GM19239 (cell line): Measurements from ENCODE around the gene LPP.

Experiments
- DNase-seq: peaks from one replicate; pipeline ENCODE4 v3.0.0; 2011; ENCODE audit warnings: low spot score; ENCODE audit not compliant: insufficient read length
- FAIRE-seq: peaks from 2 replicates; lab custom pipeline; 2011; peaks lifted over from hg19 to GRCh38; lab: Jason Lieb, UNC

The LPP gene

DNA sequence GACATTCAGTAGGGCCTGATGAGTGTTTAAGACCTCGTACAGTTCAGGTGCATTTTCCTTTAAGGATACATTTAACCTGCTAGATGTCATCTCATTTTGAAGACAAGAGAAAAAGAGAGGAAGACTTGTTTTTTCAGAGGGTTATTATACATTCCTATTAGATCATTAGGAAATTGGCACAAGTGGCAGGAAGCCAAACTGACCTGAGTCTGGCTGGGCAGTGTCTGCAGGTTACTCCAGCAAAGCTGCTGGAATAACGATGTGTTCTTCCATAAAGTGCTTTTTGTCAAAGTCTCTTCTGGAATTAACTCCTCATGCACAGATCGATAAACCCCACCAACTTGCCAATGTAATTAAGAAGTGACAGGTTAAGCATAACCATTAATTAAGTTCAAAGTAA is 621.5 kb downstream of the LPP start:
- DNase-seq (no peak), FAIRE-seq (no peak)

DNA sequence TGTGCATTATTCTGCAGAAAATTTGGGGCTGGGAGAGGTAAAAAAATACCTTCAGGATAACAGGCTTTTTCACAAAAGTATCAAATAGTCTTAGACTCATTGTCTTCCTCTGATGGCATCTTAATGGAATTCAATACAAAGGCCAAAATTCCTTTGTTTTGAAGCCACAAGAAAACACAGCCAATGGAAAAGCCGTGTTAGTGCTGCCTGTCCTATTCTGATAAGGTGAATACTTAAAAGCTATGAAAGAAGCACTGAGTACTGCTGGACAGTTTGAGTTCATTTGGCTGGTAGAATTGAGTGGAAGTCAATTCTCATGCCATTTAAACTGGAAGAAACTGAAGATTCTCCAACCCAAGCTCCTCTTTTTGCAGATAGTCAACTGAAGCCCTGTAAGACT is 622.5 kb downstream of the LPP start:
- DNase-seq (no peak), FAIRE-seq (no peak)

DNA sequence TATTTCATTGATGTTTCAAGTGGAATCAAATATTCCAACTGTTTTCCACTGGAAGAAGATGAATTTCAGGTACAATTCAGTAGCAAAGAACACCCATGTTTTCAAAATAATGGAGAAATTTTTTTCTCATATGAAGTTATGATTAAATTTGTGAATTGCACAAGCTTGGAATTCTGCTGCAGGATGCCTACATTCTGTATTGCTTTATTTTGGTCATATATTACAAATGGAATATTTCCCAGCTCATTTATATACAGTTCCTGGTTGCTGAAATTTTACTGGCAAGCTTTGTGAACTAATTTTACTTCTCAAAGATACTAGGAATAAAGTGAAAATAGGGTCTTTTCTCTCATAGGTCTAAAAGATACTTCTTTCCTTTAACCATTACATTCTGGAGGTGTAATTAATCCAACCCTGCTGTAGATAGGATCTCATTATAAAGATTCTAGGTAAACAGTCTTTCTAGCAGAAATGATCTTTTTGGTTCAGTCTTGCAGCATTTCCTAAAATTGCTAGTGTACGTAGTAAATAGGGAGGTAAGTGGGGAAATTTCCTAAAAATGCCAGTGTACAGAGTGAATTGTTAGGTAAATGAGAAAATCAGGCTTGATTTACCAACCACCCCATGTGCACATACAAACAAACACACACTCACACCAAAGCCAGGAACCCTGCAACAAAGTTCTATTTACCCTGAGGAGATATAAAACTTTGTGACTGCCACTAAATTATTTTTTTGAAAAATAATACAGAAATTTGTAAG is 624.3 kb downstream of the LPP start:
- FAIRE-seq (no peak), DNase-seq (no peak)

DNA sequence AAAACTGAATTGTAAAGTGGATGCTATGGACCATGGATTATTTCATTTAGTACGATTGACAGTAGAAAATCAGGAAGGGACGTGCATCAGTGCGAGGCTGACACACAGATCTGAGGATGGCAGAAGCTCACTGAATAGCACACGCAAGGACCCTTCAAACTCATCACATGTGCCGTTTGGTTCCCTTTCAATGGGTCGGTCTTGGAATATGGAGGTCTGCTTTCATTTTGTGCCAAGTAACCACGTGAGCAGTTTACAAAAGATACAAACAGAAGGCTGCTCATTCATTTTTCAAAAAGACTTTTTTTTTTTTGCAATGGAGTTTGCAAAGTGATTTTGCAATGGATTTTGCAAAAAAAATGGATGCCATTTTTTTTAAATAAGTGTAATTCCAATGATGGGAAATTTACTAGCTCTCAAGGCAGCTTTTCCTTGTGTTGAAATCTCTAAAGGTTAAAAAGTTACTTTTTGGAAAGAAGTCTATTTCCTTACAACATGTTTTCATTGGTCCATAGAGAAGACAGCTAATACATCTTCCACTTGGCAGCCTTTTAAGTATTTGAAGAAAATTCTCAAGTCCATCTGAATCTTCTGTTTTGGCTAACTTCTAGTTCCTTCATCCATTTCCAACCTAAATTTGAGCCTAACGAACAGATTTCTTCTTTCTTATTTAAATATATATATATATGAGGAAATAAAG is 625.5 kb downstream of the LPP start:
- no peak for DNase-seq
- no peak for FAIRE-seq

DNA sequence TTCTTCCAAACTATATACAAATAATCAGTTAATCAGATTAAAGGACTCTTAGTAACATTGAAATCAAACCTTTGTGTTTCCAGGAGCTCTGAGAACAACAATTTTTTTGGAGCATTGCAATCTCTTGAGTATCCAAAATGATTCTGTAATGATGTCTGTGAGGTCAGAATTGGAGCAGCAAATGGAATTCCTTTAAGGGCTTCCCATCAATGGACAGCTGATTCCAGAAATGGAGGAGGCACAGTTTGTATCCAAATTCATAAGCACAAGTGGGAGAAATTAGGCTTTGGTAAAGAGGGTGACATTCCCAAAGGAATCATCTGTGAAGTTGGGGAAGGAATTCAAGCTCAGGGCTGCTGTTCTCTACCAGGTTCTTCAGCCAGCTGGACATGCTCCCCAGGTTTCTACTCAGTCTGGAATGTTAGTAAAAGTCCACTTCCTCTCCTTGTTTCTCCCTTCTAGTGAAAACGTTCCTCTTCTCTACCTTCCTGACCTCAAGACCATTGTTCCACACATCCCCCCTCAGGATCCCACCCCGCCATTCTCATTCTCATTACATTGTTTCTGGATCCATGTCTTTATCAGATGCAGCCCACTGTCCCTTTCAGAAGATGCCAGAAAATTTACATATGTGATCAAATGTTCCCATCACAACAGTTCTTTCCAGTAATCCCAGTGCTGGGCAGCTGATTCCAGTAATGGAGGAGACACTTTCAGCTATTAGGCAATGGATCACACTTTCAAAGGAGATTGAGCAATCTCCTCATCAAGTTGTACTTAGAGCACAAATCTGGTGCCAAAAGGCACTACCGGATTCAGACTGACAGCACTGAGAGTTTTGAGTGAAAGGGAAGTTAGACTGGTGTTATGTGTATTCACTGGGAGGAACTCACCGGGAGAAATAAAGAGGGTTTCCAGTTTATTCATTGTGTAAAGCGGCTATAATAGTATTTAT is 626.5 kb downstream of the LPP start:
- no peak for DNase-seq
- no peak for FAIRE-seq

DNA sequence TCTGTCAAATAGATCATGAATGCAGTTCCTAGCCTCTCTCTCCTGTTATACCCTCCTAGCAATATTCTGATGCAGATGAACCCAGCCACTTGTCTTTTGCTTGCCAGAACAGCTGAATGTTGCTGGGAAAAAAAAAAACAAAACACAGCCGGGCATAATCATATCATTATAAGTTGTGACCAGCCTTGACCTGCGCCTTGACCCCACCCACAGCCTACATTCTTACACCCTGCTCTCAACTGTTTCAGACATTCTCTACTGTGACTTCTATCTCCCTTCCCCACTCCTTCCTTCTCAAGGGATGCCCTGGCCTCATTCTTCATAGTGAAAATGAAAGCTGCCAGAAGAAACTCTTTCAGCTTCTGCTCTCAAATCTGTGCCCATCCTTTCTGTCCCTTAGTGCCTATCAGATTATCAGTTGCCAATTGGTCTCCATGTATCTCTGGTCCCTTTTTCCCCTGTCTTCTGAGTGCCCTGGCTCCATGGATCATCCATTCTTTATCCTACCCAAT is 628.7 kb downstream of the LPP start:
- DNase-seq (no peak), FAIRE-seq (no peak)

DNA sequence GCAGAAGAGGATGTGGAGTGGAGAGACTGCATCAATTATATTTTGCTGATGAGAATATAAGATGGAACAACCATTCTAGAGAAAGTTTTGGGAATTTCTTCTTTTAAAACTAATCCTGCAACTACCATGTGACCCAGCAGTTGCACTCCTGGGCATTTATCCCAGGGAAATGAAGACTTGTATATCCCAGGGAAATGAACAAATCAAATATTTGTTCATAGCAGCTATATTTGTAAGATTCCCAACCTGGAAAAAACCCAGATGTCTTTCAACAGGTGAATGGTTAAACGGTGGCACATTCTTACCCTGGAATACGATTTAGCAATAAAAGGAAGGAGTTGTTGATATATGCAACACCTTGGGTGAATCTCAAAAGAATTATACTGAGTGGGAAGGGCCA is 632.5 kb downstream of the LPP start:
- DNase-seq (no peak), FAIRE-seq (no peak)

DNA sequence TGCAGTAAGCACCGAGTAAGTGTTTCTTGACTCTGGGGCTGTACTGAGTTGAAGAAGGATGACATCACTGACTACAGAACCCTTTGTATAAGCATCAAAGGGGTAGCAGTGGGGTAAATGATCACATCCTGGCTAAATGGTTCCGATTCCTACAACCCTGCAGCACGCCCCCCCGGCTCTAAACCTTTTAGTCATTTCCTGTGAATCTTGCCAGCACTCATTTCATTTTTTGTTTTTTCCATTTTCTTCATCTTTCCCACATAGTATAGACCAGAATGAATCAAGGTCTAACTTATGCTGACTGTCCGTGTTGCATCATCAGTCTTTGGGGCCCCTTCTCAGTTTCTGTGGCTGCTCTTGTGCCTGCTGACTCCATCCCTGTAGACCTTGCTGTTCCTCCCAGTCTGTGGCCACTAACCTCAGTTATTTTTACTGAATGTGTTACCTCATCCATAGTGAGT is 634.7 kb downstream of the LPP start:
- DNase-seq (no peak), FAIRE-seq (no peak)

DNA sequence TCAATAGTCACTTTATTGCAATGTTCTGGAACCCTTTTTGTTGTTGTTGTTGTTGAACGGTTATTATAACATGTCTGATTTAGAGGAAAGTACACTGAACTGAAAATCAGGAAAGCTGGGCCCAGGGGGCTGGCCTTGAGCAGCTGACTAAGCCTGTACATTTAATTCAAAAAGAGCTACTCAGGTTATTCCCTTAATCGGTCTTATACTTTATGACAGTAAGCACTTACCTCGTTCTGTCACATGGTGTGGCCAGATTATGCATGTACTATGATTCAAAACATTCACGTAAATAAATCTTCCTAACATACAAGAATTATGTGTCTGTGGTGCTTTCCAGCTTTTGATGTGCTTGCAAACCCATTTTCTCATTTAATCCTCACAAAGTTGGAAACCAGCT is 635.3 kb downstream of the LPP start:
- no peak for DNase-seq
- no peak for FAIRE-seq

DNA sequence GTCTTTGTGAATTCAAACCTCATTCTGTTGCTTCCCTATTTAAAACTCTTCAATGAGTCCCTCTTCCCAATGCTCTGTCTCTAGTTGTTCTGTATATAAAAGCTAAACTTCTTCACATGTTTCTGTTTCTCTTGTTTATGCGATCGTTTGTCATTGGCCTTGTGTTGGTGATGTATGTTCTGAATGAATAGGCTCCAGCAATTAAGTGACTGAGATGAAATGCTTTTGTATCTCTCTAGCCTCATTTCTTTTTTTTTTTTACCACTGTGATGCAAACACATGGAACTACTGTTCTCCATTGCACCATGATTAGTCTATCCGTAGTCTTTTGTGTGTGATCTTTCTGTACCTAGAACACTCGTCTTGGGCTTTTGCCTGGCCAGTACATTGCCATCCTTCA is 637.4 kb downstream of the LPP start:
- no peak for FAIRE-seq
- no peak for DNase-seq

DNA sequence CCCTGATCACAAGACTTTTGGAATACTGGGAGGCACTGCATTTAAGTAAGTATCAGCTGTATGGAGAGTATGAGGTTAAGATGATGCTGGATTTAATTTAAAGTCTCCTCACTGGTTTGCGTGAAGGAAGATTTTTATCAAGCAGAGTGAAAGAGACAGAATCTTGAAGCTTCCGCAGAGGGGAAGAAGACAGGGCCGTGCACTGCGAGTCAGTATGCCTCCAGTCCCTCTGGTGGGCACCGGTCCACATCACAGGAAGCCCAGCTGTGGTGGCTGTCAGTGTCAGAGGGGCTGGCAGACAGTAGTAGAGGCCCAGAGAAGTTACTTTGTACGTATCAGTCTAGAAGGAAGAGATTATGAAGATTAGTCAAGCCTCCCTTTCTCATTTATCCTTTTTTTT is 638.8 kb downstream of the LPP start:
- FAIRE-seq: no peak
- no peak for DNase-seq

DNA sequence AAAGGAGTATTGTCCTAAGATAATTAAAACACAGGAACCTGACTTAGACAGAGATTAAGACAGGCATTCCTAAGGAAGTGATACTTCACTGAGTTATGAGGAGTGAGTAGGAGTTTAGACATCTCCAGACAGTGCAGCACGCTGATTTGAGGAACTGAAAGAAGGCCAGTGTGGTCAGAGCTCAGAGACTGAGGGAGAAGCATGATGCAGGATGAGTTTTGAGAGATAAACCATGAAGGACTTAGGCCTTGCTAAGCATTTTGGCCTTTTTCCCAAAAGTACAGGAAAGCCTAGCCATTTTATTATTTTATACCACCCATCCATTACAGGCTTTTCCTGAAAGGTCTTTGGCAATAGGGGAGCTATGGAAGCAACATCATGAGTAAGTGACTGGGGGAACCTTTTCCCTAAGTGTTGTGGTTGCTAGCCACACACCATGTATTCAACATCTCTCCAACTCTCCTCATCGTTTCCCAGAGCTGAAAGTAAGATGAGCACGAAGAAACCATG is 642.2 kb downstream of the LPP start:
- FAIRE-seq (no peak), DNase-seq (no peak)

DNA sequence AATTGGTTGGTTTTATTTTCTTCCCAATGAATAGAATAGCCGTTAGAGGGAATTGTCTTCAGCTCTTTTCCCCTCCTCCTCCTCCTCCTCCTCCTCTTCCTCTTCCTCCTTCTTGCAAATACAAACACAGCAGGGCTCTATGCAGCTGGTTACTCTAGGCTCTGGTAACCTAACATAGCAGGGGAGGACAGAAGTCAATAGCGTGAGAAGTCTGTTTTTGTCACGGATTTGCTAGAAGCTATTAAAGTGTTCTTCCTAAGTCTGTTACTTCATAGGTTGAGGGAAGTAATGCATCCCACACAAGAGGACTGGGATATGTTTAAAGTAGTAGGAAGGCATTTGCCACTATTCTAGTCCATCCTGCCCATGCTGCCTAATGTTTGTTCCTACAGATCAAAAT is 643.1 kb downstream of the LPP start:
- no peak for FAIRE-seq
- DNase-seq: no peak

DNA sequence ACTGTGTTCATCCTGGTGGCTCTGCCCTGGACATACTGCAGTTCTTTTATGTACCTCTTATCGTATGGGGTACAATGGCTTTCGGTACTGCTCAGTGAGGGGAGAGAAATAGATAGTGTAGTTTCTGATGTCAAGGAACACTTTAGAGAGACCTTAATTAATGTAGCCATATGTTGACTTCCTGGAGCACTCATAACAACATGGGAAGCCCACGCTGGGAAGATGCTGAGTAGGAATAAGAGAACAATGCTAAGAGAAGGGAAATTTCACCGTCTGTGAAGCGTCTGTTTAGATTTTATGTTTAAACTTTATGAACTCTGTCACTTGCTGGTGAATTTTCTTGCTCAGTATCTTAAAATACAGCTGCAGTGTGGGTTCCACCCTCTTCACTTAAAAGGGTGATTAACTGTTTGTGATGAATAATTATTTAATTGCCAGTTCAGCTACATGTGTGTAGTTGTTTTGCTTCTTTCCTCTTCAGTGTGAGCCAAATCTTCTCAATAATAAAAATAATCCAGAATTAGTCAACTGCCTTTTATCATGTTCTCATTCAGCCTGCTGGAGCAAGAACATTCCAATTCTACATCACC is 644.7 kb downstream of the LPP start:
- DNase-seq: no peak
- no peak for FAIRE-seq

DNA sequence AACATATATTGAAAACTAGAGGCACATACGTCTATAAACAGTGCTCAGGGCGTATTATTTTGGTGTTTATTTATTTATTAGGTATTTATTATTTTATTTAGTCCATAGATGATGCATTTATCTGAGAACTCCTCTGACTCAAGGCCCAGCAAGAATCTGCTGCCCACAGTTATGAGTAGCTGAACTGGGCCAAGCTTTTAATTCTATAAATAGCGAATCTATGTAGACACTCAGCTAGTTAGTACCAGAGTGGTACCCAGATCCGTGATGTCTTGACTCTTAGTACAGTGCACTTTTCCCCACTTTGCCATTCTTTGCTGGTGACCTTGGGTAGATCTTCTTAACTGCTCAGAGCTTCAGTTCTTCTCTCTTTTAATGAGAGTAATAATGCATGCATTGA is 647.4 kb downstream of the LPP start:
- no peak for FAIRE-seq
- DNase-seq: no peak

DNA sequence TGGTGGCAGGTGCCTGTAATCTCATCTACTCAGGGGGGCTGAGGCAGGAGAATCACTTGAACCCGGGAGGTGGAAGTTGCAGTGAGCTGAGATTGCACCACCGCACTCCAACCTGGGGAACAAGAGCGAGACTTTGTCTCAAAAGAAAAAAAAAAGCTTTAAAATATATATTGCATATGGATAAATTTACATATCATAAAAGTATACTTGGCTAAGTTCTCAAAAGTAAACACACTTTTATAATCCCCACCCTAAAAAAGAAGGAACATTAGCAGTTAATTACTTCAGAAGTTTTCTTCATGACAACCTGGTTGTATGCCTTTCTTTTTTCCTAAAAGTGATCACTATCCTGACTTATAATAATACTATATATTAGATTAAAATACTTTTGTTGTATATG is 648.7 kb downstream of the LPP start:
- FAIRE-seq: no peak
- no peak for DNase-seq

DNA sequence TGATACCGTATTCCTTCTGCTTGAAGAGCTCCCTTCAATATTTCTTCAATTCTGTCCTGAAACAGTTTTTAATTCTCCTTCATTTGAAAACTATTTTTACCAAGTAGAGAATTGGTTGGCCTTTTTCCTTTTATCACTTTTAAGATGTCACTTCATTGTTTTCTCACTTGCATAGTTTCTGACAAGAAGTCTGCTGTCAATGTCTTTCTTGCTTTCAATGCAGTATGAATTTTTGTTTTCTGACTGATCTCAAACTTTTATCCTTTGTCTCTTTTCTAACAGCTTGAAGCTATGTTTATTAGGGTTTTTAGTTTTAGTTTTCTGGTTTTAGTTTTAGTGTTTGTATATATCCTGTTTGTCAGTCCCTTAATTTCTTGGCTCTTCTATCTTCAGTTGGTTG is 653.0 kb downstream of the LPP start:
- FAIRE-seq: no peak
- no peak for DNase-seq

DNA sequence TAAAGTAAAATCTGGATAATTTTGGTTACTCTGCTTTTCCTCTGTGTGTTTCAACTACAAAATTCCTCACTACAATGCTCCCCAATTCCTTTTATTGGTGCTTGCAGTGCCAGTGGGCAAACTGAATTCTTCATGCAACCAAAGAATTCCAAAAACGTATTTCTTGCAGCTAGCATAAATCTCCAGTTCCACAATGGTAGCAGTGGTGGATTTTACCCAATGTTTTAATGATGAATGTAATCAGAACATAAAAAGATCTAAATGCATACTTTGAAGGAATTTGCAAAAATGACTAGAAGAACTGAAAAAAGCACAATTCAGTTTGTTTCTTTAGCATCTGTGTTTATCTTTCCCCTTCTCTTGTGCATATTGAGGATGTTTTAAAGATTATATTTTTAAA is 658.2 kb downstream of the LPP start:
- no peak for DNase-seq
- FAIRE-seq: no peak

DNA sequence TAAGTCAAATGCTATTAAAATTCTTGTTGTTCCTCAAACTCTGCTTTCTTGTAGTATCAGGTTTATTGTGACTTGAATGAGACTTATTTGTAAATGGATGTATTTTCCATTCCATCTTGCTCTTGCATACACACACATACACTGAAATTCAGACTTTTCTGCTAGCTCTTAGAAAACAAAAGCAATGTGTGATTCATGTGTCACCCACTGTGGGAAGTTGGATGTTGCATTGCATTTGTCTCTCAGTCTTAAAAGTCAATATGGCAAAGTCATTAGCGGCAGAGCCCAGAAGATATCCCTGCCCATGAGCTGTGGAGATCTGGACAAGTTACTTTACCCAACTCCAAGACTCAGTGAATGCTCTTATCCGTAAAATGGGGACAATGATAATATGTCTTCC is 660.6 kb downstream of the LPP start:
- no peak for FAIRE-seq
- DNase-seq: no peak
